ENCODE data around the gene HTR7.

The HTR7 gene

DNA sequence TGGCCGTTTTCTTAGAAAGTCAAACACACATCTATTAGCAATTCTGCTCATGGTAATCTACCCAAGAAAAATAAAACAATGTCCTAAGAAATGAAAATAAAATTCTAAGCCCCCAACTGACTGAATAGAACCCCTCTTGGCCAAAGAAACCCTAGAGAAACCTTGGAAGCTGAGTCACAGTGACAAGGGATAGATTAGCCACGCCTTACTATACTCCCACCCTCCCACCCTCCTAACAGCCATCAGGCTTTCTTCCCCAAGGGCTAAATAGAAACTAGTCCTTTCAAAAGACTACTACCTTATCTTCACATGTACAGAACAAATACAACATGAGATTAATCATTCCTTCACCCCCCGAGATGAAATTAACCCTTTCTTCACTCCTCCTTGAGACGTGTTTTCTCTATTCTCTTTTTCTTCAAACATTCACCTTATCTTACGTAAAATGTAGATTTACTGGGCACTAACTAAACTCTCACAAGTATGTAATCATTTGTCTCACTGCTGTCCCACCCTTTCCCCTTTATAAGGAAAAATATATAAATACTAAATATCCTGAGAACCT, 57.5 kb downstream of the HTR7 start:
- DNase-seq, result no peak

DNA sequence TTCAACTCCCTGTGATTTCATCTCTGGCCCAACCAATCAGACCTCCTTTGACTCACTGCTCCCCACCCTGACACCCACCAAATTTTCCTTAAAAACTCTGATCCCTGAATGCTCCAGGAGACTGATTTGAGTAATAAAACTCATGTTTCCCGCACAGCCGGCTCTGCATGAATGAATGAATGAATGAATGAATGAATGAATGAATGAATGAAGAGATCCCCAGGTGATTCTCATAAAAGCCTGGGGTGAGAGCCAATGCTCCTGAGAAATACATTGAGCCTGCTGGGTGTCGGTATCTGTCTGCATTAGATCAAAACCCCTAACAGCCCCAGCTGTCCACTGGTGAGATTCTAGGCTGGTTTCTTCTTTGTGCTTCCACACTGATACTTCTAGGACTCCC, 58.7 kb downstream of the HTR7 start:
- no peak for DNase-seq

DNA sequence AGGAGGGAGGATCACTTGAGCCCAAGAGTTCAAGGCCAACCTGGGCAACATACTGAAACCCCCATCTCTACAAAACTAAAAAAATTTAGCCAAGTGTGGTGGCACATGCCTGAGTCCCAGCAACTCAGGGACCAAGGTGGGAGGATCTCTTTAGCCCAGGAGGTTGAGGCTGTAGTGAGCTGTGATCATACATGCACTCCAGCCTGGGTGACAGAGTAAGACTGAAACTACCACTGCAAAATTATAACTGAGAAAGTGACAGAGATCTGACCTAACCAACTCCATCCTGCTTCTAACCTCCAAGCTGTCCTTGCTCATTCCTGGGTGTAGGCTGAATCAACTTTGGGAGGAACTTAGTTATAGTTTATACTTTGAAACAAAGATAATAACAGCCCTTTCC, 59.4 kb downstream of the HTR7 start:
- DNase-seq, result no peak

DNA sequence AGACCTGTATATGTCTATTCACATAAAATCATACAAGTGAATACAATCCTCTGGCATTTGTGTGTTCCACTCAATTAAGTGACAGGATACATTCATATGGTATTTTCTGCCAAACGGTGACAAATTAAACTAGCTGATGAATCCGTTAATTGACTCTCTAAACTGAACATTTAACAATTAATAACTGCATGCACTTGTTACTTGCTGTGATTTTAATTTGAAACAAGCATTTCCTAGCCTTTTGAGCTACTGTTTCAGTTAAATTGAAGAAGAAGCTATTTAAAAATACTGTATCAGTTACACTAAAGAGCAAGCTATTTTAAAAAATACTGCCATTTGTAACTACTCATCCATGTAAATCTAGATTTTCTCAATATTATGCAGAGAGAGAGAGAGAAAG, 67.4 kb downstream of the HTR7 start:
- no peak for DNase-seq

DNA sequence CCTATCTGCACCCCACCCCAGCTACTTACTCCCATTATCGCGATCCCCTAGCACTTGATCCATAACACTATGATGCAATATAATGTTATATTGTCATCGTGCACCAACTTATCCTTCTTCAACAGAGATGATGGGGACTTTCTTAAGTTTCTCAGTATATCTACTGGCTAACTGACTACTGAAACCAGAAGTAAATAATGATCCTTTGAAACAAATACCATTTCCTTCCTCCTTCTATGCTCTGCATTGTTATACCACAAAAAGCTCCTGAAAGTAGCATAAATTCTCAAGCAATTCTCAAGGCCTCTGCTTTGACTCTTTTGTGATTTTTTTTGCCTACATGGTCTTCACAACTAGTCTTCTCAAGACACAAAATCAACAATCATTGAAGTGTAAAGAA, 68.9 kb downstream of the HTR7 start:
- DNase-seq, result peak; percentile 17 to 70 (median 69)

DNA sequence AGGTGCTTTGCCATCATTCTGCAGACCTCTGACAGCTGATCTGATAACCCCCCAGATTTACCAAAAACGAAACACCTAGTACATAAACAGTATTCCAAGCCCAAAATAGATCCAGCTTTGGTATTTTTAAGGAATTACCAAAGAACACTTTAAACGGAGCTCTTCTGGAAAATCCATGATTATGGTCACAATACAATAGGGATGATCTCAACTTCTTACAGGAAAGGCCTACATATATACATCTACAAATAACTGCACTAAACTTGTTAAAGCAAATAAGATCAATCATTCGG, 69.7 kb downstream of the HTR7 start:
- DNase-seq, result no peak

DNA sequence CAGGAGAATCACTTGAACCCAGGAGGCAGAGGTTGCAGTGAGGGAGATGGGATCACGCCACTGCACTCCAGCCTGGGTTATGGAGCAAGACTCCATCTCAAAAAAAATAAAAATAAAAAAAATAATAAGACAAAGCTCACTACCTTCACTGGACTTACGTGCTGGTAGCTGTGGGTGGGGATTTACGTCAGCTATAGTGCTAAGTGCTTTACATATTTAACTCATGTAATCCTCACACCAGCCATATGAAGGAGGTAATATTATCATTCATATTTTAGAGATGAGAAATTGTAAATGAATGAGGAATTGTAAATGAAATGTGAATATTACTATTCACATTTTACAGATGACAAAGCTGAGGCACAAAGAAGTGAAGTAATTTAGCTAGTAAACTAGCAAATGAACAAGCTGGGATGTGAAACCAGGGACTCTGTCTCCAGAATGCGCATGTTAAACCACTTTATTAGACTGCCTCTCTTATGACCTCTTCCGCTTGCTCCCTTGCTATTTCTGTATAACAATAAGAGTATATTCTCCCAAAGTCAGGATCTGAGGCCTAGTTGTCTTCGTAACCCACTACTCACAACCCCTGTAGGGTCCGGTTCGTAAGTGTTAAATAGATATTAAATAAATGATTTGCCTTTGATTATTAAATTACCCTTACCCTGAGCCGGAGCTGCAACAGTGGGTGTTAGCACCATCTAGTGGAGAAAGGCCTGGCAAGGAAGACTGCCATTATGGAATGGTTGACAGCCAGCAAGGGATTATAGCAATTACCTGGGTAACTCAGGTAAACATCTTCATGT, 70.2 kb downstream of the HTR7 start:
- peak; percentile 53 to 67 (median 66) for DNase-seq

DNA sequence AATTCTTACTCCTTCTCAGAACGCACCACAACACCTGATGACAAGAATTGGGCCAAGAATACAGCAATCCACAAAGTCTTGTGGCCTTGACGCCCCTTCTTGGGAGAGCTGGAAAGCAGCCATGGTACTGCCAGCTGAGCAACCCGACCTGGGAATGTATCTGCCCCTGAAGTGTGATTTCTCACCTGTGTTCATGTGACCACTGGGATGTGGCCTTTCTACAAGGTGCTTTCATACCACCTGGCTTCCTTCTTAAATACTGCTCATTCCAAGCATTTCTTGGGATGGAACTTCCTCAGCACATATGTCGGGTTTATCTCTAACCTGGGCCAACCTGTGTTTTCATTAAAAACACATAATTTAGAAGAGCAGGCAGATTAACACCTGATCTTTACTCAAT, 72.1 kb downstream of the HTR7 start:
- DNase-seq, result no peak

DNA sequence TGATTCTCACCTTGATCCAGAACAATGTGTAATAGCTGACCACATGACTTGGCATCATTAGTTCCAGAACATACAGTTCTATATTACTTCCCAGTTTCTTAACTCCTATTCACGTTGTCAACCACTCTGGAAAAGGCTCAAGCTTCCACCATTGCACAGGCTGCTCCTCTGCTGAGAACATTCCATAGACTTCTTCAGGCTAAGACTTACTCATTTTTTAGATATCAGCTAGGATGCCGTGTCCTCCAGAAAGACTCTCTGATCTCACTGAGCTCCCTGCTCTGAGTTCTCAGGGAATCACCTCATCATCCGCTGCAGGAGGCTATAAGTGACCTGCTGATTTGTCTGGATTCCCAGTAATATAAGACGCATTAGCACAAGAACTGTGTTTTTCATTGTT, 73.1 kb downstream of the HTR7 start:
- no peak for DNase-seq

DNA sequence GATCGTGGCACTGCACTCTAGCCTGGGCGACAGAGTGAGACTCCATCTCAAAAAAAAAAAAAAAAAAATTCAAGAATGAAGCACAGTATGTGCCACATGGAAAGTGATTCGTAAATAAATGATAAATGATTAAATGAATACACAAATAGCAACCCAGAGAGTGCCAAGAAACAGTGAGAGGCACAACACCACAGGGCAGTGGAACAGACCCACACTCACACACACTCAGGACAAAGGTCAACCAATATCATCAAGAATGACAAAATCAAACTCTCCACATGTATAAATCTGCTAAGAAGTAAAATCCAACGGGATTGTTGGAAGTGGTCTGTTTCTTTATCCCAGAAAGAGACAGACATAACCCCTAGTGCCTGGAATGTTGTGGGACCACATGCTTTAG, 77.4 kb downstream of the HTR7 start:
- no peak for DNase-seq

DNA sequence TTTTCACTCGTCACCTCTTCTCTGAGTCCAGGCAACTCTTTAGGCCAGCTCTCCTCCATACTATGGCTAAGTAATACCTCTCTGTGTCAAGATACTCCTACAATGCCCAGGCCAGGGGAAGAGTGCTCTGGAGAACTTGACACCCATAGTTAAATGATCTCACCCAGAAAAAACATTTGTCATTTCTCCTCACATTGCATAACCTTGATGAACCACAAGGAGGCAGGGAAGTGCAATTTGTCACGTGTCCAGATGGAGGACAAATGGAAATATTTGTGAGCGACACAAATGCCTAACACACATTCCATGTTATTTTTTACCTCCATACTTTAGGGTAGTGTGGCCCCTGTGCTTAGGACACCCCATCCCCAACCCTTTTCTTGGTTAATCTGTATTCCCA, 78.3 kb downstream of the HTR7 start:
- peak; percentile 49 to 63 (median 61) for DNase-seq

DNA sequence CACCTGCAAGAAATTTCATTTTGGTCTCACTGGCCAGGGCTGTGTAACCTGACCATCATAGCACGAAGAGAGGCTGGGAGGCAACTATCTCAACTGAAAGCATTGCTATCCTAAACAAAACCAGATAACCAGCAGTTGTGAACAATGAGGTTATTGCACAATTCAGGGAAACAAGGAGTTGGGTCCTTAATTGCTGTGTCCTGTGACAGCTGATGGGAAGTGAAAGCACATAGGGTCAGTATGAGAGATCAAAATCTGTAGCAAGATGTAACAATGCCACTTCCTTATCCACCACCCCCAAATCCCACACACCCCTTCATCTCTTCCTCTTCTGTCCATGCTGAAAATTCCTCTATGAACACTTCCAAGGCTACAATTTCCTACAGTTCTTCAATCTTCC, 80.2 kb downstream of the HTR7 start:
- DNase-seq, result peak; percentile 72 to 88 (median 86)

DNA sequence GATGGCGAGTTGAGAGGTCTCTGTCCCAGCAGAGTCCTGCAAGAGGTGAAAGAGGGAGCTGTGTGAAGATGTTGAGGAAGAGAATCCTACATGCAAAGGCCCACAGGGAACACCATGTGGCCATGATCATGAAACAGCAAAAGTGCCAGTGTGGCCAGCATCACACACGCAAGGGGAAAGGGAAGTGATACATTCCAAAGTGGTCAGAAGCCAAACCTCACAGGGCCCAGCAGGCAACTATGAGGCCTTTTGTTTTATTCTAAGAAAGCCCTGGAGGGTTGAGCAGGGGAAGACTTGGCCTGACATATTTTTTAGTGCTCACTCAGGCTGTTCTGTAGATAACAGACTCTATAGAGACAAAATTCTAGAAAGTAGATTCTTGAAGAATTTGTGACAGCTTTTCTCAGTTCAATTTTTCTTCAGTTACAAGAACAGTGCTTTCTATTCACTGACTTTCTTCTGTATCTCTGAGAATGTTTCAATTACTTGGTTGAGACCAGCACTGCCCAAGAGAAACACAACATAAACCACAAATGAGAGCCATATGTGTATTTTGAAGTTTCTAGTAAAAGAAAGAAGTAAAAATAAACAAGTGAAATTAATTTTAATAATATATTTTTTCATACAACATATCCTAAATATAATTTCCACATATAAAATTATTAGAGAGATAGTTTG, 82.3 kb downstream of the HTR7 start:
- peak; percentile 61 to 73 (median 72) for DNase-seq

DNA sequence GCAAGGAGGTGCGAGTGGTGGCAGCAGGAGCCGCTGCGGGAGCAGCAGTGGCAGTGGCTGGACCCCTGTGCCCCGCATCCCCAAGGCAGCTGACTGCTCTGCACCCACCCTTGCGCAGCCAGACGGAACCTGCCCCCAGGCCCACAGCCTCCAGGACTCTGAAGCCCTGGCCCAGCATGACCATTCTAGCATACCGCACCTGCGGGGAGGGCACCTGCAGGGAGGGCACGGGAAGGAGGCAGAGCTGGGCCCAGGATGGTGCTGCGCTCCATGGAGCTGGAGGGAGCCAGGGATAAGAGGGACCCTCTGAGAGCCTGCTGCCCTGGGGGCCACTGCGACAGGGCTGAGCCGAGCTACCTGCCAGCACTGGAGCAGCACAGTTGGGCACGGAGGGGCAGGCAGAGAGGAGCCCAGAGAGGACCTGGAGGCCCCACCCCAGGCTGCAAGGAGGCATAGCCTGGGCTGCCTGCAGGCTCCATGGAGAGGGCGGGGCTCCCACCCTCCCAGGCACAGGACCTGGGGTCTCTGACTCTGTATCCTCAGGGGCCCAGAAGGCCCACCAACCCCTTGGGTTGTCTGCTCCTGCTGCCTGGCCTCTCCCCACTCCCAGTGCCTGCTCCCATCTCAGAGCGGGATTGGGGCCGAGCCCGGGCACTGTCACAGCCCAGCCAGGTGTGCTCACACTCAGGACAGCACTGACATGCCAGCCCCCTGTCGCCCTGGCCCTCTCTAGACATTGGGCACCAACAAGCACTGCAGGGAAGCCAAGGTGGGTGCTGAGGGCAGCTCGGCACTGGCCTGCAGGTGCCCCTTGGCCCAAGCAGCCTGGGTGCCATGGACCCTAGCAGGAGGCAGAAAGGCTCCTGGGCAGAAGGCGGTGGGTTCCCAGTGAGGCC, 87.6 kb downstream of the HTR7 start:
- no peak for DNase-seq

DNA sequence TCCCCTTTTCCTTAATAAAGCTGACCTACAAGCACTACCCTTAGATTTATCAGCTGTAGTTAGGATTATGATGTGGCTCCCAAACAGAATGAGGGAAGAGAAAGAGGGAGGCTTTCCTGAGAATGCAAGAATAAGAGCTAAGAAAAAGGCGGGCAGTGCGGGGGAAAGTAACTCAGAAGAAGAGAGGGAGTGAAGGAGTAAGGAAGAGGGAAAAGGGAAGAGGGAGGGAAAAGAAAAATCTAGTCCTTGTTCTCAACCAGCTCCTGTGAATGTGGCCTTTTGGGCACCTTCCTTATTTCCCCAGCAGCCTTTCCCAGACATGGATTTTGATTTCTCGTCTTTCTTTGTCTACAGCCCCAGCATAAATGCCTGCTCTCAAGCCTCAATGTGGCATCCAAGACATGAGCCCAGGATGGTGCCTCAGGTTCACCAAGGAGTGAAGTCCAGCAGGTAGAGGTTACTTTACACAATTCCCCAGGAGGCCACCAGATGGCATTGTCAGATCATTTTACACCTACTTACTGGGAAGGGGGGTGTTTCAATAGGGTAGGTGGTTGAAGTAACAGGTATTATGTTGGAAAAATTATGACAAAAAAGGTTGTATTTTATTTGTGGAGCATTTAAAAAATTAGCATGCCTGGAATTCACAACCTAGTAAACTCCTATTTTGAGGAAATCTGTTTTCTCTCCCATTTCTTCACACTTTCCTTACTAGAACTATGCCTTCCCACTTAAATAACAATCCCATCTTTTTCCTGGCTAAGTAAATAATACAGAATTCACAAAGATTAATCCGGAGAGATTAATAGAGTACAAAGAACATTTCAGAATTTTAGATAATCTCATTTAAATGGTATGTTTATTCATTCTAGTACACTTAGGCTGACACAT, 106.5 kb downstream of the HTR7 start:
- peak; percentile 59 to 65 (median 63) for DNase-seq

DNA sequence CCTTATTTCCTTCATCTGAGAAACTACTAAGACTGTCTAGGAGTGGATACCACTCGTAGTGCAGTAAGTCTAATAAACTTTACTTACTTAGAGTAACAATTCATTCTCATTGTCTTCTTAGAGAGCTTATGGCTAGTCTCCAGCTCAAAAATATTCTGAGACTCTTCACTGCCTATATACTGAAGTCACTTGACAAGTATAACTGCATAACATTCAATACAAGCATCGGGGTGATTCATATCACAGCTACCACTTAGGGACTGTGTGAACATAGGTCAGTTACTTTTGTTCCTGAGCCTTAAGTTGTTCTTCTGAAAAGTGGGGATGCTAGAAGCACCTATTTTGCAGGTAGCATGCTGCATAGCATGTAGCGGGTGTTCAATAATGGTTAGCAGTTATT, 111.0 kb downstream of the HTR7 start:
- no peak for DNase-seq

DNA sequence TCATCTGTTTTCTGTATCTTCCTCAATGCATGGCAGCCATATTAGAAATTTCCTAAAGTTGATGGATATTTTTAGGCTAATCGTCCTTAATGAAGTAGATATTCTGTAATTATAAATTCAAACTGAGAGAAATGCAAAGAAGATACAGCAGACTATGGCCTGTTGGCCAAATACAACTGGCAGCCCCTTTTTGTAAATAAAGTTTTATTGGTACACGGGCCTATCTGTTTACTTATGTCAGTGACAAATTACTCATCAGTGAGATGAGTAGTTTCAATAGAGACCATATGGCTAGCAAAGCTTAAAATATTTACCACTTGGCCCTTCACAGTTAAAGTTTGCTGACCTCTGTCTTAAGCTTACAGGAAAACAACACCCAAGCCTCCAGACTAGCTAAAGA, 112.3 kb downstream of the HTR7 start:
- no peak for DNase-seq

DNA sequence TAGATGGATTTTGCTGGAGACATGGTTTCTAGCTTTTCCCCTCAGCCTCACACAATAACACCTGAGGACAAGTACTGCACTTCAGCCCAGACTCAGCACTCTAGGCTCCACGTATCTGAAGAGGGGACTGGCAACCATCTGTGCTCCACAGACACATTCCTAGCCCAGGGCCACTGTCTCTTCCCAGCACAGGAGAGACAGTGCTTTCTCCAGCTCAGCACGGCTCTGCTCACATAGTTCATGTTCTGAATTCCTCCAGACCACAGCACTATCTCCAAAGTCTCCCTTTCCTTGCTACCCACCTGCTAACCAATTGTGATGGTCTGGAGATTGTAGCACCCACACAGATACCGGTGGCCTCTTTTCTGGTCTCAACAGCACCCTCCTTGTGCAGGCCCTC, 114.5 kb downstream of the HTR7 start:
- no peak for DNase-seq

DNA sequence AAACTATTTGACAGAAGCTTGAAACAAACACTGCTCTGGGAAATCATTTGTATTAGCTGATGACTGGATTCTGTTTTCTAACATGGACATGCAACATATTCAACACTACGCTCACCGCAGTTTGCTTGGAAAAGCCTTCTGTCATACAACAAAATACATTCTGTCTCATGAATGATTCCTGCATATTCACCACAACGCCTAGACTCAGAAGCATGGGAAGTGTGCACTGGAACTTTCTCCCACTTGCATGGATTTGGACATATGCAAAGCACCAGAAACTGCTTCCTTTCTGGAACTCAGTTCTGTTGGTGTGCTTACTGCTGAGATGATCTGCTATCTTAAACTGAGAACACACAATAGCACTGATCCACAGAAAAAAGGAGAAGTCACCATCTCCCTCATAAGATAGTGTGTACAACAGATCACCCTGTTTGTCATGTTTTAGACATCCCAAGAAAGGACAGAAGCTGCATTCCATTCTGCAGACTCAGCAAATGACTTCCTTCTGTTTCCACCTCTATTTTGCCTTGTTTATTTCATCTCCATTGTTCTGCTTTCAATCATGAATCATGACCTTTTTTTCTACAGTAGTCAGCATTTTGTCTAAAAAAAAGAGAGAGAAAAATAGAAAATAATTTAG, 115.8 kb downstream of the HTR7 start:
- DNase-seq, result peak; percentile 20 to 59 (median 56)

DNA sequence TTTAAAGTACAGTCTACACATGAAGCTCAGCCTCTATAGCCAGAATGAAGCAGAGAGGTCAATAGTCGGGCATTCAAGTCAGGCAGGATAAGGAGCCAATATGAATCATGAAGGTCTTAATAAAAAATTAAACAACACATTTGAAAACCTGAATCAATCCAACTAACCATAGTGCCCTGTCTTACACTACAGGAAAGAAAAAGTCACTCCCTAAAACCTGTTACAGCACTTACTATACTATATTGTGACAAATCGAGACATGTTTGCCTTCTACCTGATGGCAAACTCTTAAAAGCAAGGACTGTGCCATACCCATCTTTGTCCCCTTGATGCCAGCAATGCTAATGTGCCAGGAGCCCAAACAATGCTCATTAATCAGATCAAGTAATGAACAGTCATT, 117.6 kb downstream of the HTR7 start:
- DNase-seq, result no peak

DNA sequence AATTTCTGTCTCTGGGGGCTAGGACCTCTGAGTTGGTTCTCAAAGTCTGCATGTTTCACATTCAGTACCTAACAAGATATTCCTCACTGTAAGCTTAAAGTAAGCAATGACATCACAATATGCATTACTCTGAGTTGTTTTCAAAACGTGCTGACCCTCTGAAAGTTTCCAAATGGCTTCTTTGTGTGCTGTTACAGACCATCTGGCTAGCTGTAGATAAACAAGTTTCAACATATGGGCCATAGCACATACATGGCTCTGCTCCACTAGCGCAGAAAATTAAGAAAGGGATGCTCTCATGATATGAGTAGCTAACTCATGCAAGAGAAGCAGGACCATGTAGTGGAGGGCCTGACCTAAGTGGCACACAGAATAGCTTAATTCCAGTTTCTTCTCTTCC, 119.0 kb downstream of the HTR7 start:
- DNase-seq, result no peak

DNA sequence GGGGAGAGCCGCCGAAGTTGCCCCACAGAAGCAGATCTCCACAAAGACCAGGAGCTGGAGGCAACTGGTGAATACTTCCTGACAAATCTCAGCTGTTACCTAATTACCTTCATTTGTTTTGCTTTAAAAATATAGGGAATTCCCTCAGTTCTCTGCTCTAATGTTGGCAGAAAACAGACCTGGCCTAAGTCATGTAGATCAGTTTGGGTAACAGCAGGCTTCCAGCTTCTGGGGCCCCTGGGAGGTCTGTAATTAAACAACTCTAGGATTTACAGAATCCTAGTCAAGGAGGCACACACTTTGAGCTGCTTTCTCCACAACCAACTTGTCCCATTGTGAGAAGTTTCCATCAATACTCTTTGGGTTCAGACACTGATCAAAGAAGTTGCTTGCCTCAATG, 123.4 kb downstream of the HTR7 start:
- no peak for DNase-seq

All from suppressor macrophage treated with lipopolysaccharide for 1 hour (primary cell).